Immature natural killer cell (primary cell): ENCODE measurements around the gene HOXD3. TPM values are rescaled to one million over a fixed set of nuclear protein-coding genes. Genes with fewer than 3 reads are reported as not detected.
A peak's percentile ranks its signal among the peaks of the same experiment; 100 is the strongest.

Experiments used
- DNase-seq, 3 donors: peaks; one replicate each; pipeline ENCODE4 v3.0.0; 2022; ENCODE audit warnings: mixed read lengths in 1 of 3
- H3K27ac Mint-ChIP-seq, 6 donors: one replicate each; pipeline ENCODE4 v1.8.0; 2020; ENCODE audit warnings: mixed read lengths in 6 of 6, mild to moderate bottlenecking in 5 of 6, inconsistent platforms in 4 of 6, moderate library complexity in 3 of 6
- H3K27me3 Mint-ChIP-seq, 3 donors: one replicate each; pipeline ENCODE4 v1.8.0; 2020 to 2021; ENCODE audit warnings: low read depth in 3 of 3, mild to moderate bottlenecking in 3 of 3, mixed read lengths in 3 of 3, moderate library complexity in 3 of 3, inconsistent platforms in 1 of 3
- H3K36me3 Mint-ChIP-seq, 3 donors: one replicate each; pipeline ENCODE4 v1.8.0; 2020; ENCODE audit warnings: mixed read lengths in 3 of 3, inconsistent platforms in 2 of 3, mild to moderate bottlenecking in 2 of 3
- H3K4me1 Mint-ChIP-seq, 2 donors: one replicate each; pipeline ENCODE4 v1.8.0; 2020; ENCODE audit warnings: inconsistent platforms in 2 of 2, mild to moderate bottlenecking in 2 of 2, mixed read lengths in 2 of 2, moderate library complexity in 1 of 2
- H3K4me3 Mint-ChIP-seq, 5 donors: one replicate each; pipeline ENCODE4 v1.8.0; 2020; ENCODE audit warnings: mild to moderate bottlenecking in 5 of 5, mixed read lengths in 5 of 5, inconsistent platforms in 3 of 5, moderate library complexity in 3 of 5
- H3K9me3 Mint-ChIP-seq, 6 donors: one replicate each; pipeline ENCODE4 v1.8.0; 2020; ENCODE audit warnings: mild to moderate bottlenecking in 6 of 6, mixed read lengths in 6 of 6, inconsistent platforms in 4 of 6, moderate library complexity in 3 of 6
- polyA plus RNA-seq, 3 donors: library from polyadenylated mRNA; unstranded; fragments of 300-500 nt; fragmentation: Illumina TruSeq; gene quantifications; one replicate each; pipeline ENCODE4 v1.2.3, GENCODE V29; 2021

Gene HOXD3
- polyA plus RNA-seq, 3 donors from 2014 or later: not detected

- no peak for DNase-seq
- Mint-ChIP-seq H3K27me3 (peaks cover 20 to 40% (median 25%) of the 10 kb centered on the region in 3 donors), H3K36me3 (no peaks in the 10 kb centered on the region), H3K27ac (no peak overlapping the region), H3K4me3 (no peak overlapping the region), H3K9me3 (peaks cover 0 to 12% (median 0%) of the 10 kb centered on the region in 6 donors), H3K4me1 (peaks cover 3 to 4% of the 10 kb centered on the region in 2 donors)
Observed at GRCh38 chr2:176178757-176179295, 21.7 kb downstream of the HOXD3 start.

GRCh38 chr2:176181551-176181950, 24.4 kb downstream of the HOXD3 start:
- DNase-seq: no peak
- peaks cover 0 to 11% (median 0%) of the 10 kb centered on the region in 6 donors for H3K9me3 Mint-ChIP-seq
- H3K4me3 Mint-ChIP-seq: no peak overlapping the region
- H3K27me3 Mint-ChIP-seq: peaks cover 18 to 42% (median 22%) of the 10 kb centered on the region in 3 donors
- peaks cover 3 to 4% of the 10 kb centered on the region in 2 donors for H3K4me1 Mint-ChIP-seq
- no peak overlapping the region for H3K27ac Mint-ChIP-seq
- H3K36me3 Mint-ChIP-seq: no peaks in the 10 kb centered on the region

DNA sequence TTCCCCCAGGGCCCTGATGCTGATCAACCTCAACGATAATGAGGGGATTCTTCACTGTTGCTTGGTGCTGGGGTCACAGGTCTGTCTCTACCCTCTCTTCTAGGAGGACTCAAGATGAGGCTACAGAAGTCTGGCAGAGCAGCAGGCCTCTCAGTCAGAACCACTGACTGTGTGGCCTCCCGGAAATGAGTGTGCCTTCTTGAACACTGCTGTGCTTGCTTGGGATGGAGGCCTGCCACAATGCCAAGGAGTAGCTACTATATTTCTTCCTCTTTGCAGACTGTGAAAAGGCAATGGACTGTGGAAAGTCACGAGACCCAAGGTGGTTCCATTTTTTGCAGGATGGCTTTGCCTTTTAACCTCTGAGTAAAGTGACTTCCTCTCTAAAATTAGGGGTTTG, 25.6 kb downstream of the HOXD3 start:
- Mint-ChIP-seq H3K27ac (no peak overlapping the region), H3K9me3 (peaks cover 0 to 8% (median 2%) of the 10 kb centered on the region in 6 donors), H3K4me3 (no peak overlapping the region), H3K27me3 (peaks cover 18 to 45% (median 31%) of the 10 kb centered on the region in 3 donors), H3K4me1 (peaks cover 6 to 7% of the 10 kb centered on the region in 2 donors), H3K36me3 (no peaks in the 10 kb centered on the region)
- no peak for DNase-seq

GRCh38 chr2:176184749-176185148, 27.6 kb downstream of the HOXD3 start:
- H3K9me3 Mint-ChIP-seq: peaks cover 0 to 7% (median 3%) of the 10 kb centered on the region in 6 donors
- no peak for DNase-seq
- no peak overlapping the region for H3K27ac Mint-ChIP-seq
- H3K4me3 Mint-ChIP-seq: no peak overlapping the region
- peaks cover 23 to 46% (median 29%) of the 10 kb centered on the region in 3 donors for H3K27me3 Mint-ChIP-seq
- peaks cover 13 to 17% of the 10 kb centered on the region in 2 donors for H3K4me1 Mint-ChIP-seq
- peaks cover 0 to 3% (median 0%) of the 10 kb centered on the region in 3 donors for H3K36me3 Mint-ChIP-seq

- Mint-ChIP-seq H3K4me3 (peak overlapping the region in 1 of 5 donors; percentile 49), H3K27ac (no peak overlapping the region), H3K9me3 (peaks cover 0 to 7% (median 2%) of the 10 kb centered on the region in 6 donors), H3K4me1 (peaks cover 13 to 18% of the 10 kb centered on the region in 2 donors), H3K27me3 (peaks cover 23 to 44% (median 29%) of the 10 kb centered on the region in 3 donors), H3K36me3 (peaks cover 0 to 3% (median 0%) of the 10 kb centered on the region in 3 donors)
- no peak for DNase-seq
Observed at GRCh38 chr2:176186024-176186423, 28.9 kb downstream of the HOXD3 start.

DNA sequence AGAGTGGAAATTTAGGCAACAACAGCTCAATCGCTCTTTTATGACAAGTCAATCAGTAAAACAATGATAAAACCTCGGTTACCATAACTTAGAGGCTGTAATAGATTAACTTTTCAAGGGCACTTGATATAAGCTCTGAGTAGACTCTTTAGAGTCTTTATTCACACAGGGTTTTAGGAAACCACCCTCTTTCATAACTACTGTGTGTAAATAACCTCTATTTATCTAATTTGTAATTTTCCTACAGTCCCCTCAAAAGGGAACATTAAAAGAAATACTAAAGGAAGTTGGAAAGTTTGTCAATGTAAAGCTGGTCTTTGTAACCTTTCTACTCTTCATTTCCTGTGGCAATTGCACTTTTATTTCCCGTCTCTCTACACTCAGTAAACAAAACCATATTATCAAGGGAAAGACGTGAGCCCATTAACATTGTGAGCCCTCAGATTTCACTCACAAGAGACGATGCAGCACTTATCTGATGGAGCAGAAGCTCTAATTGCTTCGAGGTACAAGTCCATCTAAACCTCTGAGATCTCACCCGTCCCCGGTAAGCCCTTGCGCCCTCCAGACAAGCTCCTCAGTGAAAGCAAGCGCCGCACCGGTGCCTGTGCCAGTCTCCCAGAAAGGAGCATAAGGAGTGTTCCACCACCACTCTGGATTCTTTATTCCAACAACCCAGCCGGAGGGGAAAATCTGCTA, 30.2 kb downstream of the HOXD3 start:
- Mint-ChIP-seq H3K9me3 (peaks cover 0 to 7% (median 2%) of the 10 kb centered on the region in 6 donors), H3K36me3 (peaks cover 0 to 3% (median 0%) of the 10 kb centered on the region in 3 donors), H3K27ac (no peak overlapping the region), H3K27me3 (peaks cover 23 to 44% (median 30%) of the 10 kb centered on the region in 3 donors), H3K4me3 (peak overlapping the region; percentile 80 to 95 (median 87)), H3K4me1 (peaks cover 13 to 18% of the 10 kb centered on the region in 2 donors)
- DNase-seq: no peak

DNA sequence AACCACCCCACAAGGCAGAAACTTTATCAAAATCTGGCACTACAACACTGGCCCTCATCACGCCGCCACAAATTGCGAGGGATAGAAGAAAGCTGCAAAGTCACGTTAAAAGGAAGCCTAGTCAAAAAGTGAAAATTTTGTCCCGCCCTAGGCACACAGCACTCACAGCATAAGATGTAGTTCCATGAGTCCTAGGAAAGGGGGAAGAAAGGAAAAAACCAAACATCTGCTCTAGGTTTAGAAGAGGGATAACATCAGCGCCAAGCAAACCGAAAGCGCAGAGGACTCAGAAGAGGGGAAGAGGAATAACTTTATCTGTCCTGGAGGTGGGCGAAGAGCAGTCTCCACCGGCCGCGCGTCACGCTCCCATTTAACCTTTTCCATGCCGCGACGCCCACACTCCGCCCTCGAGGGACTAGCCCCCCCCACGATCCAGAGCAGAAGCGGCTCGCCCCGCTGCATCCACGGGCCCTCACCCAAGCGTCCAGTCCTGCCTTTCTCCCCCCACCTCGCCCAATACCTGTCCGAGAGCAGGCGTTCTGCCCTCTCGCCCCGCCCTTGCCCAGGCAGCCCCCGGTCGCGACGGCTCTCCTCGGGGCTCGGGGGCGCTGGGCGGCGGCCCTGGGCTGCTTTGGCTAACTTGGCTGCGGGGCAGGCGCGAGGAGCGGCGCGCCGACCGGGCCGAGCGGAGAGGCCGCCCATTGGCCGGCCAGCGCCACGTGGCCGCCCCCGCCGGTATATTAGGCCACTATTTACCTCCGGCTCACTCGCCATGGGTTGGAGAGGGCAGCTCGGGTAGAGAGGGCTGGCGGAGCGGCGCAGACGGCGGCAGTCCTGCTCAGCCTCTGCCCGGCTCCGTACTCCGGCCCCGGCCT, 31.0 kb downstream of the HOXD3 start, which contains the start of gene HOXD1:
HOXD1 (plus strand) TSS at position 770 of the 875 bp plus-strand sequence. CDS start 134 bp downstream, outside the sequence.
- Mint-ChIP-seq H3K9me3 (peaks cover 0 to 9% (median 2%) of the 10 kb centered on the region in 6 donors), H3K4me1 (peaks cover 13 to 18% of the 10 kb centered on the region in 2 donors), H3K4me3 (peak within 1 kb of the TSS; percentile 80 to 95 (median 87)), H3K27ac (no peak within 1 kb of the TSS), H3K36me3 (peaks cover 0 to 3% (median 0%) of the 10 kb centered on the region in 3 donors), H3K27me3 (peaks cover 23 to 43% (median 37%) of the 10 kb centered on the region in 3 donors)
- no peak for DNase-seq

GRCh38 chr2:176188774-176189680, 31.9 kb downstream of the HOXD3 start:
- H3K27ac Mint-ChIP-seq: no peak overlapping the region
- H3K4me1 Mint-ChIP-seq: peaks cover 13 to 18% of the 10 kb centered on the region in 2 donors
- peak in 1 of 3 donors; percentile 10 for DNase-seq
- H3K4me3 Mint-ChIP-seq: peak overlapping the region; percentile 37 to 71 (median 57)
- H3K9me3 Mint-ChIP-seq: peaks cover 0 to 12% (median 2%) of the 10 kb centered on the region in 6 donors
- H3K36me3 Mint-ChIP-seq: peaks cover 0 to 3% (median 0%) of the 10 kb centered on the region in 3 donors
- H3K27me3 Mint-ChIP-seq: peaks cover 23 to 41% (median 40%) of the 10 kb centered on the region in 3 donors

DNA sequence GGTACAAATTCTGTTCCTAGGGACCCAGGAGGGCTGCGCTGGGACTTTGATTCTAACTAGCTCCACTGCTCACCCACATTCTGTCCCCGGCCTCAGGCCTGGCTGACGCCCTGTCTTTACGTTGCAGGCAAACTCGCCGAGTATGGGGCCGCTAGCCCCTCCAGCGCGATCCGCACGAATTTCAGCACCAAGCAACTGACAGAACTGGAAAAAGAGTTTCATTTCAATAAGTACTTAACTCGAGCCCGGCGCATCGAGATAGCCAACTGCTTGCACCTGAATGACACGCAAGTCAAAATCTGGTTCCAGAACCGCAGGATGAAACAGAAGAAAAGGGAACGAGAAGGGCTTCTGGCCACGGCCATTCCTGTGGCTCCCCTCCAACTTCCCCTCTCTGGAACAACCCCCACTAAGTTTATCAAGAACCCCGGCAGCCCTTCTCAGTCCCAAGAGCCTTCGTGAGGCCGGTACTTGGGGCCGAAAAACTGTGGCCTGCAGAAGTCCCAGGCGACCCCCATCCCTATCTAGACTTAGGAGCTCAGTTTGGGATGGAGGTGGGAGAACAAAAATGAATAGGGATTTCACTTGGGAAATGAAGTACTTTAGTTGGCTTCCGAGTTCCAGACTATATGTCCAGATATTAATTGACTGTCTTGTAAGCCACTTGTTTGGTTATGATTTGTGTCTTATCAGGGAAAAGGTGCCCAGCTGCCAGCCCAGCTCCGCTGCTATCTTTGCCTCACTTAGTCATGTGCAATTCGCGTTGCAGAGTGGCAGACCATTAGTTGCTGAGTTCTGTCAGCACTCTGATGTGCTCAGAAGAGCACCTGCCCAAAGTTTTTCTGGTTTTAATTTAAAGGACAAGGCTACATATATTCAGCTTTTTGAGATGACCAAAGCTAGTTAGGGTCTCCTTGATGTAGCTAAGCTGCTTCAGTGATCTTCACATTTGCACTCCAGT, 32.9 kb downstream of the HOXD3 start:
- H3K4me3 Mint-ChIP-seq: peak overlapping the region; percentile 37 to 71 (median 57)

GRCh38 chr2:176192351-176192750, 35.2 kb downstream of the HOXD3 start:
- no peak overlapping the region for H3K27ac Mint-ChIP-seq
- peaks cover 0 to 3% (median 0%) of the 10 kb centered on the region in 3 donors for H3K36me3 Mint-ChIP-seq
- H3K27me3 Mint-ChIP-seq: peaks cover 26 to 36% (median 31%) of the 10 kb centered on the region in 3 donors
- H3K4me3 Mint-ChIP-seq: no peak overlapping the region
- DNase-seq: no peak
- peaks cover 0 to 6% (median 2%) of the 10 kb centered on the region in 6 donors for H3K9me3 Mint-ChIP-seq
- H3K4me1 Mint-ChIP-seq: peaks cover 9 to 16% of the 10 kb centered on the region in 2 donors

More for the DNA sequence above, 32.9 kb downstream of the HOXD3 start:
- H3K4me1 Mint-ChIP-seq: peaks cover 13 to 18% of the 10 kb centered on the region in 2 donors
- H3K9me3 Mint-ChIP-seq: peaks cover 0 to 12% (median 2%) of the 10 kb centered on the region in 6 donors
- peaks cover 0 to 3% (median 0%) of the 10 kb centered on the region in 3 donors for H3K36me3 Mint-ChIP-seq
- H3K27me3 Mint-ChIP-seq: peaks cover 24 to 40% (median 36%) of the 10 kb centered on the region in 3 donors
- no peak for DNase-seq
- H3K27ac Mint-ChIP-seq: no peak overlapping the region

DNA sequence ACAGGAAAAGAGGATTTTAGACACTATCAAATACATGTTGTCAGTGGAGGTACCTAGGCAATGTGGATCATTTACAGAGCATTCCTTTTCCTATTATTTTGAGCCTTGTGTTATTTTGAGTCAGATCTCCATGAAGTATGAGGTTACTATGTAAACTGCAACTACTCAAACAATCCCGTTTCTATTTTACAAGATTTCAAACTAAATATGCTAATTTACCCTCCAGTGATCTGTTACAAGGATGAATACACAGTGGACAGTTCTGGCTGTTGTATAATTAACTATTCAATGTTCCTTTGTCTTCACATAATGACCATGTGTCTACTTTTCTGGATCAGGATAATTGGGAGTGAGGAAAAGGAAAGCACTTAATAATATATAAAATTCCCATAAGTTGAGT, 35.9 kb downstream of the HOXD3 start:
- Mint-ChIP-seq H3K9me3 (peaks cover 0 to 6% (median under 1%) of the 10 kb centered on the region in 6 donors), H3K4me1 (peaks cover 2 to 9% of the 10 kb centered on the region in 2 donors), H3K27me3 (peaks cover 24 to 35% (median 27%) of the 10 kb centered on the region in 3 donors), H3K4me3 (no peak overlapping the region), H3K36me3 (no peaks in the 10 kb centered on the region), H3K27ac (no peak overlapping the region)
- no peak for DNase-seq
